NCI-H526 (cell line): ENCODE measurements around the gene SUSD4.

Experiments used
- DNase-seq, 2 experiments: peaks; one replicate each; lab custom pipeline; 2025; lab: John Stamatoyannopoulos, UW

SUSD4 gene

GRCh38 chr1:223358826-223359225, 5.2 kb downstream of the SUSD4 start:
- no peak for DNase-seq

GRCh38 chr1:223355699-223356098, 8.3 kb downstream of the SUSD4 start:
- no peak for DNase-seq

GRCh38 chr1:223353939-223354338, 10.0 kb downstream of the SUSD4 start:
- DNase-seq: no peak

- DNase-seq: no peak
These were observed 11.0 kb downstream of the SUSD4 start for GRCh38 chr1:223352944-223353343.

GRCh38 chr1:223350361-223350908, 13.5 kb downstream of the SUSD4 start:
- no peak for DNase-seq

- DNase-seq: no peak
These were observed 14.7 kb downstream of the SUSD4 start for GRCh38 chr1:223349241-223349640.

GRCh38 chr1:223348439-223348838, 15.5 kb downstream of the SUSD4 start:
- no peak for DNase-seq

GRCh38 chr1:223347583-223347982, 16.4 kb downstream of the SUSD4 start:
- DNase-seq: no peak

GRCh38 chr1:223346311-223346710, 17.7 kb downstream of the SUSD4 start:
- no peak for DNase-seq

GRCh38 chr1:223345720-223346119, 18.3 kb downstream of the SUSD4 start:
- peak in 1 of 2 experiments; percentile 1 for DNase-seq

- DNase-seq: no peak
These were observed 19.5 kb downstream of the SUSD4 start for GRCh38 chr1:223344491-223344890.

GRCh38 chr1:223343692-223344091, 20.3 kb downstream of the SUSD4 start:
- no peak for DNase-seq

GRCh38 chr1:223341121-223341520, 22.9 kb downstream of the SUSD4 start:
- no peak for DNase-seq

- DNase-seq: no peak
These were observed 23.3 kb downstream of the SUSD4 start for GRCh38 chr1:223340637-223341036.

GRCh38 chr1:223339861-223340260, 24.1 kb downstream of the SUSD4 start:
- DNase-seq: no peak

GRCh38 chr1:223338811-223339746, 24.9 kb downstream of the SUSD4 start:
- no peak for DNase-seq

- DNase-seq: no peak
These were observed 26.7 kb downstream of the SUSD4 start for GRCh38 chr1:223337174-223337869.

GRCh38 chr1:223334156-223334555, 29.8 kb downstream of the SUSD4 start:
- no peak for DNase-seq

GRCh38 chr1:223332997-223333396, 31.0 kb downstream of the SUSD4 start:
- DNase-seq: no peak

- DNase-seq: no peak
These were observed 32.0 kb downstream of the SUSD4 start for GRCh38 chr1:223331929-223332328.

- no peak for DNase-seq
These were observed 32.7 kb downstream of the SUSD4 start for GRCh38 chr1:223331301-223331700.

- DNase-seq: no peak
These were observed 33.5 kb downstream of the SUSD4 start for GRCh38 chr1:223330466-223330865.
